Cerebellar cortex (tissue), 1 donor: ENCODE results near the gene COPB1.

ENCODE experiments used
- DNase-seq: peaks from one replicate; pipeline ENCODE4 v3.0.0-alpha.2; 2015; ENCODE audit warnings: low spot score

The COPB1 gene

DNA sequence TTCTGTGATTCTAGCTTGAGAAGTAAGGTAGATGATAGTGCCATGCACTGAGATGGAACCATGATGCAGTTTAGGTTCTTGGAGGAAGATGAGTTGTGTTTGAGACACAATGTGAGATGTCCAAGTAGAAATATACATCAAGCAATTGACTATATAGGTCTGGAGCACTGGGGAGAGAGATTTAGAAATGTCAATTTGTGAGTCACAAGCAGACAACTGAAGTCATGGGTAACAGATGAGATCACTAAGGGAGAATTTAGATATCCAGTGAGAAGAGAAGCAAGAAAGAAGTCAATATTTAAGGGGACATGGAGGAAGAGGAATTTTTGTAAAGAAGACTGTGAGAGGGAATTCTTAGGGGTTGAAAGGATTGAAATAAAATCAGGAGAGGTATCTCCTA, 75.5 kb downstream of the COPB1 start:
- DNase-seq, result no peak

DNA sequence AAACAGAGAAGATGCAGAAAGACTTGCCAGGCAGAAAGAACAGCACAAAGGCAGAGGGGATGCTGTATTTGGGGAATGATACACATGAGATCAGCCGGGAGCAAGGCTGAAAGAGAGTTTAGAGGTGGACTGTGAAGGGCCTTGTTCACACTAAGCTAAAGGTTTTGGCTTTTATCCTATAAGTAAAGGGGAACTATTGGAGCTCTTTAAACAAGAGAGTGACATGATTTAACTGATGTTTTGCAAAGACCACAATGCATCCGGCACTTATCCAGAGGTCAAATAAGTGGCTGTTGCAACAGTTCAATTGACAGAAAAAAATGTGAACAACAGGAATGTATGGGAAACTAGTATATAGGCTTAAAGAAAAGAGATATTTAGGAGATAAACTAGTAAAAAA, 76.0 kb downstream of the COPB1 start:
- no peak for DNase-seq

DNA sequence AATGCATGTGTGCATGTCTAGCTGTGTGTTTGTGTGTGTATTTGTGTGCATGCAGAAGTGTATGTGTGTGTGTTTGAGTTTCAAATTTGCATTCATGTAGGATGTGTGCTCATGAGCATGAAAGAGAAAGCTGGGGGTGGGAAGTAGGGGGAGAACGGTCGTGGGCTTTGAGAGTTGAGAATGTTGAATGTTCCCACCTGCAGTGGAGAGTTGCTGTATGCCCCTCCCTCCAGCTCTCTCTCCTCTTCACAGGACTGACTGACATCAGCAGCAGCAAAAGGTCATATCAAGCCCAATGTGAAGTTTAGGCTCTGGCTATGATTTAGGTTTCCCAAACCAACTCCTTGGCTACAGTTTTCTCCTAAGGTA, 76.8 kb downstream of the COPB1 start:
- no peak for DNase-seq

DNA sequence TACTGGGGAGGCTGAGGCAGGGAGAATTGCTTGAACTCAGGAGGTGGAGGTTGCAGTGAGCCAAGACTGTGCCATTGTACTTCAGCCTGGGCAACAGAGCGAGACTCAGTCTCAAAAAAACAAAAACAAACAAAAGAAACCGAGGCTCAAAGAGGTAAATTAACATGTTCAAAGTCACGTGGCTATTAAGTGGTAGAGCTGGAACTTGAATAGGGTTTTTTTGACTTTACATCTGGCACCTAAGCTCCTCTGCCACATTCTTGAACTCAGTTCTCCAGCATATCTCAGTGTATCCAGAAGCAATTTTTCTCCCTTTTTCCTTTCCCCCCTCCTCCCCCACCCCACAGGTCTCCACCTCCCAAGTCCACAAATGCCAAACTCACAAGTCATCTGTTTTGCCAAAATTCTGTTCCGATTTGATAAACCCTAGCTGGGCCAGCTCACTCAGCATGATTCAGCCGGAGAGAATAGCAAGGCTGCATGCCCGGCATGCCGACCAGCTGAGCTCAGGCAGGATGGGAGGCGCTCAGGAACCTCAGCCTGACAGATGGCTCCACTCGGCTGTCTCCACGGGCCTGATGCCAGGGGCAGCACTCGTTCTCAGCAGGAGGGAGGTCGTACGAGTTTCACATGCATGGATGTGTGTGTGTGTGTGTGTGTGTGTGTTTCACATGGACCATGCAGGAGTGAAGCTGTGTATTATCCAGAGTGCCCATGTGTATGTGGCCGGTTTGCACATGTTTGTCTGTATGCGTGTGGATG, 77.4 kb downstream of the COPB1 start:
- DNase-seq, result peak; percentile 92

DNA sequence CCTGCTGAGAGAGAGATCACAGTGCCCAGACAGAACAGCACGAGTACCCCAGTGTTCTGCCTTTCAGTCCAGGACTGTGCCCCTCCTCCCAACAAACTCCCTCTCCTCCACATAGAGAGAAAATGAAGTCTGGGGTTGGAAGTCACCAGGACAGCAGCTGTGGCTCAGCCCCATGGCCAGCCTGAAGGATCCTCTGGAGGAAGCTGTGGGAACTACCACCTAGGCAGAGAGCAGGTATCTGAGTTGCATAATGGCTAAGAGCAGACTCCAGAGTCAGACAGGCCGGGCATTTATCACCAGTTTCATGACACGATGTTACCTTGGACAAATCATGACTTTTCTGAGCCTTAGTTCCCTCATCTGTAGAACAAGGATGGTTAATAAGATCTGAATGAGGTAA, 79.4 kb downstream of the COPB1 start:
- no peak for DNase-seq

DNA sequence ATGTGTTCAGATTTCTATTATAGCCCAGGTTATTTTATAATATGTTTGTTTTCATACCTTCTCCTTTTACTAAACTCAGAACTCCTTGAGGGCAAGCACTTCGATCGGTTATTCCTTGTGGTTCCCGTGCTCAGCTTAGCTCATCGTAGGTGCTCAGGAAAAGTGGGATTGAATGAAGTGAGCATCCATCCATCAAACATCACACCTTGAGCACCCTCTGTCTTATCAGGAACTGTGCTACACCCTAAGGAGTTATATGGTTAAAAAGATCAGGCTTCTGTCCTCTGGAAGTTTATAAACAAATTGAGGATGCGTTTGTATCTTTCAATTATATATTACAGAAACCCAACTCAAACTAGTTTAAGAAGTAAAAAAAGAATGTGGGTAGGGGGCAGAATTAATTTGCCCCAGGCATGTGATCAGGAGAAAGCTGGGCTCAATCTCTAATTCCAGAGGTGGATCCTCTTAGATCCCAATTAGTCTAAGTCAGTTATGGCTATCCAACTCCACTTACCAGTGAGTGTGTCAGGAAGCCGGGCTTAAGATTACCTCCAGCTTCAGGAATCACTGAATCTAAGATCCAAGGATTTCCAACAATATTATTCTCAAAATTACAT, 80.7 kb downstream of the COPB1 start:
- DNase-seq, result peak; percentile 30

DNA sequence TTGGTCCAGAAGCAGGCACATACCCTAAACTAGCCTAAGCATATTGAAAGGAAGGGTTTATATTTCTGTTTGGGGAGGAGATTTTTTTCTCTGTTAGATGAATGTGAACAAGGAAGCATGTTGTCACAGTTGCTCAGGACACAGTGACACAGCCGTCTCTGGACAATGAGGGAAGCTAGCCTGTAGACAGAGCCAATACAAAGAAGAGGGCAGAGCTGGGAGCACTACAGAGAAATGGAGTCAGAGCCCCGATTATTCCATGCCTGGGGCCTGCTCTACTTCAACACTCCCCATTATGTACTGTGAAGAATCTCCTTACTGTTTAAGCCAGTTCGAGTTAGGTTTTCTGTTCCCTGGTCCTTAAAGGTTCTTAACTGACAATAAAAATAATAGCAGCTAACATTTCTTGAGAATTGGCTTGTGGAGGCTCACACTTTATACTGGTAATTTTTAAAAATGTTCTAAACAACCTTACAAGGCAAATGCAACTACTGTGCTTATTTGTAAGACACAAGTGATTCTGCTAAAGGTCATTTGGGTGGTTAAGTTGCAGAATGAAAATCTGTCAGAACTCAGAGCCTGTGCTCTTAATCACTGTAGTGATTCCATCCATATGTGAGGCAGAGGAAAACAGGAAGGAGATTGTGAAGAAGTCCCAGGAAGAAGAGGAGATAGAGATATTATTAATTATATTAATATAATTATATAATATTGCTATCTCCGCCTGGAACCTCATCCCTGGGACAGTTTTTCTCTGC, 81.8 kb downstream of the COPB1 start:
- no peak for DNase-seq

DNA sequence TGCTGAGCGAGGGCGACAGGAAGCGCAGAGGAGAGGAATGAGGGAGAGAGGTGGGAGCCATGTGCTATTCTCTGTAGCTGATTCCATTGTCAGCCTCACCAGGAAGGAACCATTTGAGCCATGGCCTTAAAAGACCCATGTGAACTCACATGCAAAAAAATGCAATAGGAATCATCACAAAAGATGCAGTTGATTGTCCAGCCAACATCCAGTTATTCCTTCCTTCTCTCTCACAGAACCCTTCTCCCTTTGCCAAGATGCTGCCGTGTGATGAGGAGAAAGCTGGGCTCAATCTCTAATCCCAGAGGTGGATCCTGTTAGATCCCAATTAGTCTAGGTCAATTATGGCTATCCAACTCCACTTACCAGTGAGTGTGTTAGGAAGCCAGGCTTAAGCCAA, 82.4 kb downstream of the COPB1 start:
- no peak for DNase-seq

DNA sequence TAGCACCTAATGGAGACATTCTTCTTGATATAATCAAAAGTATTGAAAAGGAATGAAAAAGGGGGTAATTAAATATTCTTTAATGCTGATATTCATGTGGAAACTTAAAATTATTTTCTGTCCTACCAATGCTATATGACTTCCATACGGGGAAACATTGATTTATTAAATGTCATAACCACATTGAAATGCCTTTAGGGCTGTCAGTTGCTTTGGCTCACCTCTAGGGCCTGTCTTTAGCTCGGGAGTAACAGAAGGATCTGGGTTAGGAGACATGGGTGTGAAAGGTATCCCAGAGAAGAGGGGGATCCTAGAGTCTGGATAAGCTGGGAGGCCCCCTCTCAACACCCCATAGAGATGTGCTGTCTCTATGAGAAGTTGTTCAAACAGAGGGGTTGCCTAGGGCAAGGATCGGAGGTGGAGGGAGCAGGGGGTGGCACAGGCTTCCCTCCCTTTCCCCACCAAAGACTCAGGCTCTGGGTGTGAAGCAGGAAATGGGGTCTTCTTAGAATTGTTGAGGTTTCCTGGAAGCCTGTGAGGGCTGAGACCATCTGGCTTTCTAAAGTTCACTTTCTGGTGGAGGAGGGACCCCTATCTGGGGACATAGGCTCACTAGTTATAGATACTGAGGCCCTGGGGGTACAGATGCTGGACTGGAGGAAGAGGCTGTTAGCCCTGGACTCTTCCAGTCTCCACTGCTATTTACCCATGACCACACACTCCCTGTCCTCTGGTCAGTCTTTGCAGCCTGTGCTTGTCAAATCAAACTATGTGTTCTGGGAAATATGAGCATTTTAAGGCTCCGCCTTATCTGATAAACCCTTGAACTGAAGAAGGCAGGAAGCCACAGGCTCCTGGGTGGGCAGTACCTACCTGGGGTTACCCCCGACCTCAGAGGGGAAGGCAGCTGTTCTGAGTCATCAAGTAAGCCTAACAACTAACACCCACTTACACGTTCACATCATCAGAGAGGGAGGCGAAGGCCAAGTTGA, 84.8 kb downstream of the COPB1 start:
- DNase-seq, result no peak

DNA sequence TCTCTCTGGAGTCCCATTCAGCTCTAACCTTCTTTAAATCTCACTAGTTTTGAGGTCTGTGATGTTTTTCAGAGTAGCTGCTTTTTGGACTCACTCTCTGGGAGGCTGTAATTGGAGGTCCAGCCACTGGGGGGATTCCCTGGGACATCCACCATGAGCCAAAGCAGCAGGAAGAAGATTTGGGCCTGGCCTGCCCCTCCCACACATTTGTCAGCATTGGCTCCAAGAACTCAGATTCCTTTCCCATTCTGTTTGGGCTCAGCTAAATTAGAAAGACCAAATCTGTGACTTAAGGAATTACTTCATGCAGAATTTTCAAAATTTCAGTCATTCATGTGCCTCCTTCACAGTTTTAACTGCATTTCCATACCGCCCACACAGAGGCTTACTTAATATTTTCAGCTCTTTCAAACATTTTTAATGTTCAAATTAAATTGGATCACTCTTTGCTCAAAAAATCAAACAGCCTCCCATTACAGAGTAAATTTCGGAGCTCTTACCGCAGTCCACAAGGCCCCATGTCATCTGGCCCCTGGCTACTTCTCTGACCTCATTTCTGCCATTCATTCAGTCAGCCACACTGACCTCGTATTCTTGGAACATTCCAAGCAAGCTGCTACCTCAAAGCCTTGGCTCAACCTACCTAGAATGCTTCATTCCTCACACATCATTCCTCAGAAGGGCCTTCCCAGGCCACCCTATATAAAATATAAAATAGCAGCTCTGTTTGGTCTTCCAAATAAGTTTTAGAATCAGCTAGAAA, 86.1 kb downstream of the COPB1 start:
- peak; percentile 77 for DNase-seq

DNA sequence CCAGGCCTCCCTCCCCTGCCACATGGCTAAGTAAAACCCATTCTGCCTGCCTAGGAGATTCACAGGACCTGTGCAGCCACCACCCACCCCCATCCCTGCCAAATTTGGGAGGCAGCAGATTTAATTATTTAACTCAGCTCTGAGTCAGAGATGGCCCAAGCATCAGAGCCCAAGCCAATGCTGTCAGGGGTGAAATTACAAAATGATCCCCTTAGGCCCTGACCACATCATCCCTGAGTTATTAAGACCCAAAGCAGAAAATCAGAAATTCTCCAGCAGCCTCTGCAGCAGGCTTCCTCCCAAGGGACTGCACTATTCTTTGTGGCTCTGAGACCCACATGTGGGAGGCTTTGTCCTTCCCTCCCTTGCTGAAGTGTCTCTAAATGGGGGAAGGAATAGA, 87.8 kb downstream of the COPB1 start:
- DNase-seq, result no peak

DNA sequence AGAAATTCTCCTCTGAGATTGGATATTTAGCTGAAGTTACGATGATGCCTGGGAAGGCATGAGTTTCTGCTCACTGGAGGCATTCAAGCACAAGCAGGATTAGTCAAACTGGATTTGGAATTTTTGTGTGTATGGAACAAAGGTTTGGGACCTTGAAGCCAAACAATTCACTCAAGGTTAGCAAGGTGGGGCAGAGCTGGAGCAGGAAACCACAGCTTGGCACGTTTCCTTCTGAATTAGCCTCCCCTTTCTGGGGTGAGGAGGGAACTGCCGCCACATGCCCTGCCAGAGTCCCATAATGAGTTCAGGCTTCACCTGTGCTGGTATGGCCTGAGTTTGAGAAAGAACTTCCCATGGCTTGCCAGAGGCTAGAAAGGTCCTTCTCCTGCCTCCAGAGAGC, 89.7 kb downstream of the COPB1 start:
- DNase-seq, result no peak

DNA sequence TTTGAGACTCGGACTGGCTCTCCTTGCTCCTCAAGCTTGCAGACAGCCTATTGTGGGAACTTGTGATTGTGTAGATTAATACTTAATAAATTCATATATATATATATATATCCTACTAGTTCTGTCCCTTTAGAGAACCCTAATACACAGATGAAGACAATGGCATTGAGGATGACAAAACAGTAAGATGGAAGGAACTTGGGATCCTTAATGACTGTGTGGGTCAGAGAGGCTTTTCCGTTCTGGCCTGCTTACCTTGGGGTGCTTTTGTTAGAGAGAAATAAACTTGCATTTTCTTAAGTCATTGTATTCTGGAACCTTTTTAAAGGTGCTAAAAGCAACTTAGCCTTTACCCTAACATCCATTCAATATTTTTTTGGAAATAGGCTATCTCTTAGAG, 91.0 kb downstream of the COPB1 start:
- DNase-seq, result no peak
